WTC11 (cell line): ENCODE data around the gene PIF1. TPM values are rescaled to one million over a fixed set of nuclear protein-coding genes. Genes with fewer than 3 reads are reported as not detected.
"Not testable (repeated sequence)": the region's sequence is repeated elsewhere in the genome, so short reads cannot be mapped to it uniquely, and the experiment has no call there.

ENCODE experiments used
- ATAC-seq: fragments of 200-7000 bp; cut with Tn5 transposase; 2 replicates; pipeline ENCODE4 v1.10.0; 2021; ENCODE audit warnings: mild to moderate bottlenecking, moderate library complexity
- CTCF ChIA-PET: fragments of 300-600 bp; sonication (Branson Sonifier 250); formaldehyde crosslinking; loops from one replicate; lab custom pipeline; 2021; ENCODE audit warnings: antibody characterized with exemption; lab: Charles Lee
- POLR2A ChIA-PET: fragments of 350-600 bp; sonication (Branson Sonifier 250); formaldehyde crosslinking; loops from one replicate; lab custom pipeline; 2021; ENCODE audit warnings: antibody characterized with exemption; lab: Charles Lee
- DNase-seq: peaks from one replicate; pipeline ENCODE4 v3.0.0; 2021; ENCODE audit warnings: low spot score
- H3K27ac Mint-ChIP-seq: 2 replicates; pipeline ENCODE4 v1.8.0; 2021; ENCODE audit warnings: mixed read lengths
- H3K27me3 Mint-ChIP-seq: 2 replicates; pipeline ENCODE4 v1.8.0; 2021; ENCODE audit warnings: low read depth, mild to moderate bottlenecking, moderate library complexity, mixed read lengths
- H3K36me3 Mint-ChIP-seq: 2 replicates; pipeline ENCODE4 v1.8.0; 2021; ENCODE audit warnings: mixed read lengths
- H3K4me1 Mint-ChIP-seq: 2 replicates; pipeline ENCODE4 v1.8.0; 2022; ENCODE audit warnings: mixed read lengths
- H3K4me3 Mint-ChIP-seq: 2 replicates; pipeline ENCODE4 v1.8.0; 2021; ENCODE audit warnings: mild to moderate bottlenecking, moderate library complexity, mixed read lengths
- H3K9me3 Mint-ChIP-seq: 2 replicates; pipeline ENCODE4 v1.8.0; 2021; ENCODE audit warnings: mixed read lengths
- AFF4 ChIP-seq: sonication (generic); formaldehyde crosslinking; IDR thresholded peaks from 2 replicates; pipeline ENCODE4 v1.8.1; 2023; ENCODE audit warnings: mild to moderate bottlenecking, missing genetic modification reagents, borderline replicate concordance
- E2F4 ChIP-seq: sonication (generic); formaldehyde crosslinking; IDR thresholded peaks from 2 replicates; pipeline ENCODE4 v1.8.1; 2022; ENCODE audit warnings: low read depth, mild to moderate bottlenecking, moderate library complexity, missing genetic modification reagents, borderline replicate concordance
- E2F5 ChIP-seq: sonication (generic); formaldehyde crosslinking; IDR thresholded peaks from 2 replicates; pipeline ENCODE4 v1.8.1; 2022; ENCODE audit warnings: mild to moderate bottlenecking, moderate library complexity, missing genetic modification reagents
- ETV6 ChIP-seq: sonication (generic); formaldehyde crosslinking; IDR thresholded peaks from 2 replicates; pipeline ENCODE4 v1.8.1; 2022; ENCODE audit warnings: mild to moderate bottlenecking, missing genetic modification reagents
- FOXP4 ChIP-seq: sonication (generic); formaldehyde crosslinking; IDR thresholded peaks from 2 replicates; pipeline ENCODE4 v1.8.0; 2022; ENCODE audit warnings: mild to moderate bottlenecking, missing genetic modification reagents
- HMGXB4 ChIP-seq: sonication (generic); formaldehyde crosslinking; IDR thresholded peaks from 2 replicates; pipeline ENCODE4 v1.8.1; 2023; ENCODE audit warnings: mild to moderate bottlenecking, moderate library complexity, missing genetic modification reagents
- KAT7 ChIP-seq: sonication (generic); formaldehyde crosslinking; IDR thresholded peaks from 2 replicates; pipeline ENCODE4 v1.8.1; 2023; ENCODE audit warnings: missing genetic modification reagents, mild to moderate bottlenecking, borderline replicate concordance
- MAX ChIP-seq: sonication (generic); formaldehyde crosslinking; IDR thresholded peaks from 2 replicates; pipeline ENCODE4 v1.8.0; 2022; ENCODE audit warnings: mild to moderate bottlenecking, missing genetic modification reagents
- OVOL2 ChIP-seq: fragments of 250-450 bp; sonication (Bioruptor Pico); IDR thresholded peaks from 2 replicates; pipeline ENCODE4 v1.9.0; 2021; ENCODE audit warnings: mild to moderate bottlenecking, borderline replicate concordance
- PRDM15 ChIP-seq: sonication (generic); formaldehyde crosslinking; IDR thresholded peaks from 2 replicates; pipeline ENCODE4 v1.8.0; 2022; ENCODE audit warnings: missing genetic modification reagents
- SMAD3 ChIP-seq: sonication (generic); formaldehyde crosslinking; IDR thresholded peaks from 2 replicates; pipeline ENCODE4 v1.8.0; 2022; ENCODE audit warnings: missing genetic modification reagents, mild to moderate bottlenecking, borderline replicate concordance
- TEAD4 ChIP-seq: sonication (generic); formaldehyde crosslinking; IDR thresholded peaks from 2 replicates; pipeline ENCODE4 v1.8.0; 2022; ENCODE audit warnings: mild to moderate bottlenecking, missing genetic modification reagents
- ZBTB21 ChIP-seq: sonication (generic); formaldehyde crosslinking; IDR thresholded peaks from 2 replicates; pipeline ENCODE4 v1.8.1; 2023; ENCODE audit warnings: mild to moderate bottlenecking, missing genetic modification reagents, borderline replicate concordance
- ZNF121 ChIP-seq: sonication (generic); formaldehyde crosslinking; IDR thresholded peaks from 2 replicates; pipeline ENCODE4 v1.8.0; 2023; ENCODE audit warnings: missing genetic modification reagents
- total RNA-seq: library from RNA; stranded (reverse); gene quantifications from 3 replicates; pipeline ENCODE4 v1.2.3, GENCODE V29; 2021

Gene PIF1
- total RNA-seq, 1 experiment from 2014 or later, result 249 TPM

GRCh38 chr15:64803526-64803925 is 21.9 kb downstream of the PIF1 start (continued):
- TF ChIP-seq E2F4 (CRISPR knock-in tag) (no peak), HMGXB4 (CRISPR knock-in tag) (no peak), E2F5 (CRISPR knock-in tag) (no peak), ETV6 (no peak), AFF4 (CRISPR knock-in tag) (no peak), MAX (no peak), SMAD3 (no peak)

- TF ChIP-seq ETV6, result no peak
- no peak for TF ChIP-seq OVOL2 (CRISPR knock-in tag)
- TF ChIP-seq TEAD4 (CRISPR knock-in tag), result no peak
- TF ChIP-seq ZNF121 (CRISPR knock-in tag), result peak; percentile 88
- no peak for TF ChIP-seq ZBTB21
- TF ChIP-seq KAT7 (CRISPR knock-in tag), result no peak
- no peak for TF ChIP-seq FOXP4 (CRISPR knock-in tag)
- TF ChIP-seq PRDM15 (CRISPR knock-in tag), result no peak
- H3K4me3 Mint-ChIP-seq, result no peak overlapping the region
- no peak overlapping the region; the same call in 1 of the 2 replicates for H3K27ac Mint-ChIP-seq
- ATAC-seq, result no peak
- no peaks in the 10 kb centered on the region; the same call in 1 of the 2 replicates for H3K27me3 Mint-ChIP-seq
- POLR2A ChIA-PET, result interaction anchor here (0.9 to 2.4 kb wide), 2 partner anchors 8 to 25 kb away, joined by 4 to 9 read pairs; partner anchors contain the start of gene PIF1
- DNase-seq, result no peak
- CTCF ChIA-PET, result interaction anchor here (2.5 kb wide), 1 partner anchor 10 kb away, joined by 15 read pairs; no protein-coding TSS in a partner anchor
- peaks cover 8% of the 10 kb centered on the region for H3K4me1 Mint-ChIP-seq
- H3K9me3 Mint-ChIP-seq, result peaks cover 6% of the 10 kb centered on the region
- peaks cover 19% of the 10 kb centered on the region for H3K36me3 Mint-ChIP-seq
Observed at GRCh38 chr15:64800476-64800875, 25.0 kb downstream of the PIF1 start.

- POLR2A ChIA-PET, H3K4me1 Mint-ChIP-seq, H3K27ac Mint-ChIP-seq, H3K4me3 Mint-ChIP-seq, ATAC-seq, DNase-seq, CTCF ChIA-PET, H3K9me3 Mint-ChIP-seq, H3K27me3 Mint-ChIP-seq: not testable (repeated sequence)
- peaks cover 15% of the 10 kb centered on the region for H3K36me3 Mint-ChIP-seq
Observed at GRCh38 chr15:64798905-64799304, 26.5 kb downstream of the PIF1 start.

GRCh38 chr15:64795921-64796320 is 29.5 kb downstream of the PIF1 start:
- POLR2A ChIA-PET, ATAC-seq, H3K9me3 Mint-ChIP-seq, H3K4me1 Mint-ChIP-seq, H3K4me3 Mint-ChIP-seq, DNase-seq, H3K27ac Mint-ChIP-seq, H3K27me3 Mint-ChIP-seq, H3K36me3 Mint-ChIP-seq: not testable (repeated sequence)
- CTCF ChIA-PET, result interaction anchor here (0.9 kb wide), 1 partner anchor 96 kb away, joined by 3 read pairs; no protein-coding TSS in a partner anchor
